ENCODE results near the gene VTCN1.
"Not testable (repeated sequence)": the region's sequence is repeated elsewhere in the genome, so short reads cannot be mapped to it uniquely, and the experiment has no call there.

Gene VTCN1

GRCh38 chr1:117121589-117122329 lies 89.0 kb downstream of the VTCN1 start, which contains the start of gene TRIM45:
Gene TRIM45 (minus strand): TSS chr1:117121749. CDS start chr1:117121201, 548 bp downstream.
- DNase-seq = peak; percentile 91

GRCh38 chr1:117120774-117121588 lies 89.7 kb downstream of the VTCN1 start:
- no peak for DNase-seq

GRCh38 chr1:117119144-117119543 lies 91.6 kb downstream of the VTCN1 start:
- DNase-seq = not testable (repeated sequence)

GRCh38 chr1:117118137-117118536 lies 92.6 kb downstream of the VTCN1 start:
- no peak for DNase-seq

- no peak for DNase-seq
Observed at GRCh38 chr1:117117697-117118096, 93.0 kb downstream of the VTCN1 start.

- no peak for DNase-seq
Observed at GRCh38 chr1:117116784-117117130, 94.0 kb downstream of the VTCN1 start.

- DNase-seq = no peak
Observed at GRCh38 chr1:117116090-117116783, 94.5 kb downstream of the VTCN1 start.

- no peak for DNase-seq
Observed at GRCh38 chr1:117114877-117115276, 95.8 kb downstream of the VTCN1 start.

GRCh38 chr1:117113199-117113598 lies 97.5 kb downstream of the VTCN1 start:
- no peak for DNase-seq

- DNase-seq = no peak
Observed at GRCh38 chr1:117112047-117112717, 98.5 kb downstream of the VTCN1 start.

GRCh38 chr1:117110774-117111173 lies 100.0 kb downstream of the VTCN1 start:
- no peak for DNase-seq

- DNase-seq = no peak
Observed at GRCh38 chr1:117107364-117107763, 103.4 kb downstream of the VTCN1 start.

GRCh38 chr1:117106478-117106877 lies 104.2 kb downstream of the VTCN1 start:
- no peak for DNase-seq

GRCh38 chr1:117105722-117106121 lies 105.0 kb downstream of the VTCN1 start:
- no peak for DNase-seq

- no peak for DNase-seq
Observed at GRCh38 chr1:117104986-117105385, 105.7 kb downstream of the VTCN1 start.

- not testable (repeated sequence) for DNase-seq
Observed at GRCh38 chr1:117101858-117102257, 108.9 kb downstream of the VTCN1 start.

GRCh38 chr1:117101334-117101733 lies 109.4 kb downstream of the VTCN1 start:
- no peak for DNase-seq

GRCh38 chr1:117098287-117098890 lies 112.3 kb downstream of the VTCN1 start:
- no peak for DNase-seq

GRCh38 chr1:117097443-117097842 lies 113.3 kb downstream of the VTCN1 start:
- no peak for DNase-seq

GRCh38 chr1:117096951-117097408 lies 113.7 kb downstream of the VTCN1 start:
- DNase-seq = no peak

- DNase-seq = no peak
Observed at GRCh38 chr1:117094841-117095604, 115.7 kb downstream of the VTCN1 start.

Data from NCI-H510A treated with DMSO at 0.1 percent for 48 hours (cell line).